Measurements from ENCODE around the gene TTC3.

Gene TTC3

DNA sequence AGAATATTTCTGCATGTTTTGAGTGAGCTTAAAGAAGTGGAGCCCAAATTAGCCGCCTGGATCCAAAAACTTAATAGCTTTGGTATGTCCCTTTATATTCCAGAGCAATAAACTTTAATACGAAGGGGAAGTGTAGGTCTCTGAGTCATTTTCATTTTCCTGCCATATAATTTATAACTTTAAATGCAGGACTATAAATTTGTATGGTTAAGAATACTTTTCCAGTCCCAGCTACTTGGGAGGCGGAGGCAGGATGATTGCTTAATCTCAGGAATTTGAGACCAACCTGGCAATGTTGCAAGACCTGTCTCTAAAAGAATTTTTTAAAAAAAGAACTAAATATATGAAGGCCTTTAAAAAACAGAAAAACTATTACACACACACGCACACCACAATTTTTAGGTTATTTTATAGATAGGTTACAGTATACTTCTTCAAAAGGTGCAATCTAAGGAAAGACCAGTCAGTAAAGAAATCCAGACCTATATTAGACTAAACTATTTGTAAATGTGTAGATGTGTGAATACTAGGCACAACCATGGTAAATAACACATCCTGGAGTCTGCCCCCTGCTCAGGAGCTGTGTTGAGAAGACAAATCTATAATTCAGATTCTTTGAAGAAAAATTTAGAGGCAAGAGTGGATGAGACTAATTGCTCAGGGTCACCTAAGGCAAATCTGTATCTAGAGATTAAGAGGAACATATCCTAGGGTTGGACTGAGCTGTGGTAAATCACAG is 80.3 kb downstream of the TTC3 start:
- no peak for DNase-seq

DNA sequence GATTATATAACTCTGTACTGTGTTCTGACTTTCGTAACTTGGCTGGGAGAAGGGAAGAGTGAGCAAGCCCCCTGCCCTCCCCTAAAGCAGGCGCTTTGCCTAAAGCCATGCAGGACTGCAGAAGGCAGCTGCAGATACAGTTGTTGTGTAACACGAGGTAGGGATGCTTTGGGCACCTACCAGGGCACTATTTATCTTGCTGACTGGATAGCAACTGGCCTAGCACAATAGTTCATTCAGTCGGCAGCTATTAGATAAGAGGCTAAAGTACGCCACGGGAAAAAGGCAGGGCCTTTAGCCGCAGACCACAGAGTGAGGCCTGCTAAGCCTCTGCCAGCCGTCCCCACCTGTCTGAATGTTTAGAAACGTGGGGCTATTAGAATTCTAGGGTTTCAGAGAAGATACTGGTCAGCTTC is 80.9 kb downstream of the TTC3 start:
- no peak for DNase-seq

DNA sequence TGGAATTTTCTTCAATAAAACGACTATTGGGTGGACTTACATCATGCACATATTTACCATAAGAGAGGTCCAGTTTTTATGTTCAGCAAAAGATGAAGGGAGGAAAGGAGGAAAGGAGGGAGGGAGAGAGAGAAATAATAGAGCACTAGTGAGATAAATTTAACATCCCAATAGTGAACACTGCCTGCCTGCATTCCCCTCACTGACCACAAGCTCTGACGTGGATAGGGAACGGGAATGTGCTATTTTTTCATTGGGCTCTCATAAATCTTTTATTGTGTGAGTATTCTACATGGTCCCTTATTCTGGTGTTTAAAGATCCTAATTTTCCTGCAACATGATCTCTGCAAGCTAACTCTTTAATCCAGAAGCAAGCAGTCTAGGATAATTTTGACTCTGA is 82.1 kb downstream of the TTC3 start:
- no peak for DNase-seq

DNA sequence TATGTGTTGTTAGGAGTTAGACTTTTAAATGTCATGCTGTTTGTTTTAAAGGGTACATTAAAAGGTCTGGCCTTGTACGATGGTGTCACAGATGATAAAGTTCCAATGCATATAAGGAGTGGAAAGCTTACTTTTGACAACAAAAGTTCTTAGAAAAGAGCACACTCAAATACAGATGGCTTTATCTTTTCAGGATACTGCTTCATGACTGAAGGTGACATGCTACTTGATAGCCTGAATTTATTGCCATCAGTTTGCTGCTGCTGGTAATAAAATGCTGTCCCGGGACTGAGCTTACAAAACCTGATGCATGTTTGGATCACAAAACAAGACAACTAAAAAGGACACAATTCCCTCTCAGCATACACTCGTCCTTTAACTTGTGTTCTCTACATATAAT is 84.9 kb downstream of the TTC3 start:
- no peak for DNase-seq

DNA sequence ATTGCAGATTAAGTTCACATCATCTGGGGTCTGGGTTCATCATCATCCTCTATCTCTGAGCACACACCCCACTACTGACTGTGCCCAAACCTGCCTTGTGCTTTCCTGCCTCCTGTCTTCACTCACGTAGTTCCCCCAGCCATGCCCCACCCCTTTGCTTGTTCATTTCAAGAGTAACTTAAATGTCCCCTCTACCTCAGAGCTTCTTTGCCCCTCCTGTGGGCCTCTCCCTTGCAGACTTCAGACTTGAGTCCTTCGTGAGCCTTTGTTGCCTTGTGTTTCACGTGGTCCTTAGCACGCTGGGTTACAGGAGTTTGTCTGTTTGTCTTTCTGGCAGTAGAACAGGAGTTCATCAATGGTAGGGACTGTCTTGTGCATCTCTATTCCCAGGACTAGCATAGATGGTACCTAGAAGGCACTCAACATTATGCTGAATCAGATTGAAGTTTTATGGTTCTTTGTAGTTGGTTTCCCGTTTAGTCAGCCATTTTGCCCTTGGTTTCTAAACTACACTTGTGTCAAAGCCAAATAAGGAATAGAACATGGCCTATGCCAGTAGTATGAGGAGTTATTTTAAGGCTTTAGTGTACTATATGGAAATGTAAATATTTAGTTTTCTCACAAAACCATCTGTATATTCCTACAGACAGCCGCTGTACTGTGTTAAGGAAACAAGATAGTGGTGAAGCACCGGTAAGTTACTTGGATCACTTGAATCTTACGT is 86.2 kb downstream of the TTC3 start:
- DNase-seq = no peak

DNA sequence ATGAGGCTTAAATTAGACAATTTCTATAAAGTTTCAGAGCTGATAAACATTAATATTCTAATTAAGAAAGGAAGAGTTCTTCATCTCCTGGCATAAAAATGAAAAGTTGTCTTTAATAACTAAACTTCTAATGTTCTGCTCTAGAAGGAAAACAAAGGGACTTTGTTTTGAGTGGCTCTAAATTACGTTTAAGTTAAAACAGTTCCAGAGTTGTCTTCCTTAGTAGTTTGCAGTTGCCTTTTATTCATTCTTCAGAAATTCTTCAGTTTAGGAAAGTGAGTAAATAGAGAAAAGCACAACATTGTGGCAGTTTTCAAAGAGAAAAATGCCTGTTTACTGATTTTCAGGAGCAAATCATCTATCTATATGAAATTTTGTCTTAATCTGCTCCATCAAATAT is 86.9 kb downstream of the TTC3 start:
- DNase-seq = no peak

DNA sequence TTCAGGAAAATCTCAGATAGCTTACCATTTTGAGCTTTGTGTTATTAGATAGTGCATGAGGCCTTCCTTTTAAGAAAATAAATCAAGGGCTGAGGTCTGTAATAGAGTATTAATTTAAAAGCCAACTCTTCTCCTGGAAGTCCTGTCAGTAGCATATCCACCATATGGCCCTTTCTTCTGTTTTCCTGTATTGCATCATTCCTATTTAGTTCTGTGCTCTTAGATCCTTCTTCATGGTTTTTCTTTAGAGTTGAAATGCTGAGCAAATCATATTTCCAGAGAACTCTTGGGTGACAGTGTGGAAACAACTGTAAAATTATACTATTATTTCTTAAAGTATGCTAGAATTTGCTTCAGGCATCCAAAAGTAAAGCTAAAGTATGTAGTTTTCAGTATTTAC is 91.7 kb downstream of the TTC3 start:
- DNase-seq = peak; percentile 10

DNA sequence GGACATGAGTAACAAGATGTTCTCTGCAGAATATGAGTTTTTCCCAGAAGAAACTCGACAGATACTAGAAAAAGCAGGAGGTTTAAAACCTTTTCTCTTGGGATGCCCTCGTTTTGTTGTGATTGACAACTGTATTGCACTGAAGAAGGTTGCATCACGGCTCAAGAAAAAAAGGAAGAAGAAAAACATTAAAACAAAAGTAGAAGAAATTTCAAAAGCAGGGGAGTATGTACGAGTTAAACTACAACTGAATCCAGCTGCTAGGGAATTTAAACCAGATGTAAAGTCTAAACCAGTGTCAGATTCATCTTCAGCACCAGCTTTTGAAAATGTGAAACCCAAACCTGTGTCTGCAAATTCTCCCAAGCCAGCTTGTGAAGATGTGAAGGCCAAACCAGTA is 92.5 kb downstream of the TTC3 start:
- DNase-seq = peak; percentile 41

DNA sequence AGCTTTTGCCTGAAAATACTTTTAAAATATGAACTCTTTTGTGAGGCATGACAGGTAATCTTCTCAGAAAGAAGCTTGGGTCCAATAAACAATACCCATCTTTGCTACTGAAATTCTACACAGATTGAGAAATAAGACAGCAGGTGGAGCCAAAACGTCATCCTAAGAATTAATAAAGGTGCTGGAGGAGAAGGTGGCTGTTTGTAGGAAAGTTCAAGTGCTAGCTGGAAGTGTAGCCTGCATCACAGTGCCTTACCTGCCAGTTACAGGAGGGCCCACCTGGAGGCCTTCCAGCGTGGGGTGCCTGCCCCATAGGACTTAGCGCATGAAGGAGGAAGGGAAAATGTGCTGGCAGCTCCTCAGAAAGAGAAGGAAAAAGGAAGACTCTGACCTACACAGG is 93.7 kb downstream of the TTC3 start:
- DNase-seq = peak; percentile 5

DNA sequence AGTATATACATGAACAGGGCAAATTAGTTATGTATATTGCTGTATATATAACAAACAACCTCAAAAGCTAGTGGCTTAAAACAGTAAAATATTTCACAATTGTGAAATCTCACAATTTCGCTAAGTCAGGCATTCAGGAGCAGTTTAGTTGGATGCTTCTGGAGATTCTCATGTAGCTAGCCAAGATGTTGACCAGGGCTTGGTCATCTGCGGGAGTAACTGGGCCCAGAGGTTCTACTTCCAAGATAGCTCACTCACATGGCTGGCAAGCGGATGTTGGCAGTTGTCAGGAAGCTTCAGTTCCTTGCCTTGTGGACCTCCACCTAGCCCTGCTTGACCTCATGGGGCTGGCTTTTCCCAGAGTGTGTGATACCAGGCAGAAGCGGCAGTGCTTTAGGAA is 95.6 kb downstream of the TTC3 start:
- no peak for DNase-seq

DNA sequence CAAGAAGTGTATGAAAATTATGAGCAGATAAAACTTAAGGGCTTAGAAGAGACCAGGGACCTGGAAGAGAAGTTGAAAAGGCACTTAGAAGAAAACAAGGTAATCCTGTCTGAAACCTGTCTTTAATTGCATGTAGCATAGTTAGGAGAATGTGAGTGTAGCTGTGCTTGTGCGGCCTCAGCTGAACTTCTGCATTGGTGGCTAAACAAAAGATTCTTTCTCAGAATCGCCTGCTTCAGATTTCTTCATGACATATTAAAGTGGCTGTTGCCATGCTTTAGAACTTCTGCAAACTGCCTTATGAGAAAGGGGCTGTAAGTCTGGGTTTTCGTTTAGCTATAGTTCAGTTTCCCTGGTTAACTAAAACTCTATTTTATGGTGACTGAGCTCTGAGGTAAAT is 99.6 kb downstream of the TTC3 start:
- DNase-seq = no peak

DNA sequence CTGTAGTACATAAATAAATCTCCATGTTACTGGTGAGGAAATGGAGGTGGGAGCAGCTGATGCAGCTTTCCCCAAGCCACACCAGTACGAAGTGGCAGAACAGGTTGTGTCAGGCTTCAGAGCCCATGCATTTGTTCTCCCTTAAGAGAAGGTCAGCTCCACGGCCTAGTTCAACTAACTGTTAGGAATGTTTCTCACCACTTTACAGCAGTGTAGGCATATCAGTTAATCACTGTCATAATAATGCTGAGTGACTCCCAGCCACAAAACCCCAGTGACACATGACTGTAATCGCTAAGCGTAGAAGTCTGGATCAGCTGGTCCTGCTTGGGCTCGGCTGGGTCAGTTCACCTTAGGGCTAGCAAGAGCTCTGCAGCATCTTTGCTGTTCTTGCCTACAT is 103.7 kb downstream of the TTC3 start:
- no peak for DNase-seq

DNA sequence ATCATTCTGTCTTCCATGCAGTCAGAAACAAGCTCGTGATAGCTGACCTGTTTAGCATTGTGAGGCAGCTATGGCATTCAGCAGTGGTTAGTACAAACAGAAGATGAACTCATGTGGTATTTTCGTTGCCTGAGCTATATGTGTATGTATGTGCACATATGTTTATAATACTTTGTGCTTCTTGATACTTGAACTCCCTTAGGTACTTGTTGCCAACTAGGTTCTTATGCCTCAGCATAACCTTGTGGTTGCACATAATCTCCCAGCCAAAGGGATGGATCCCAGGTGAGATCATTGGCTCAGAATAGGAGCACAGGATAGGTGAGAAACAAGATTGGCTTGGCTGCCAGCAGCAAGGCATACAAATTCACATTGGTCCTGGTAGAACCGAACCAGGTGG is 108.0 kb downstream of the TTC3 start:
- no peak for DNase-seq

DNA sequence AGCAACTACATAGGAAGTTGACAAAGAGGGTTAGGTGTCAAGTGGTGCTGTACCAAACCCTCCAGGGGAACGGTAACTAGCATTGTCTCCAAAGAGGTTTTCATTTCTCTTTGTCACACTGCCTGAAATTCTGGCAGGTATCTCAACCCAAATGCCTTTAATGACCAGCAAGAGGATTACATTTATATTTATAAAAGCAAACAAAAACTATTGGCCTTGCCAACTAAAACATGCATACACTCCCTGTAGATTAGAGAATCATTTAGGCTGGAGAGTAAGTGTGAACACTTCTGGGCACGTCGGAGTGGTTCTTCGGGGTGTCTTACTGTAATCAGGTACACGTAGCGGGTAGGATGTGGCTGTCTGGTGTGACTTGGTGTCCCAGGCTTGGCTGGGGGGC is 109.2 kb downstream of the TTC3 start:
- no peak for DNase-seq

DNA sequence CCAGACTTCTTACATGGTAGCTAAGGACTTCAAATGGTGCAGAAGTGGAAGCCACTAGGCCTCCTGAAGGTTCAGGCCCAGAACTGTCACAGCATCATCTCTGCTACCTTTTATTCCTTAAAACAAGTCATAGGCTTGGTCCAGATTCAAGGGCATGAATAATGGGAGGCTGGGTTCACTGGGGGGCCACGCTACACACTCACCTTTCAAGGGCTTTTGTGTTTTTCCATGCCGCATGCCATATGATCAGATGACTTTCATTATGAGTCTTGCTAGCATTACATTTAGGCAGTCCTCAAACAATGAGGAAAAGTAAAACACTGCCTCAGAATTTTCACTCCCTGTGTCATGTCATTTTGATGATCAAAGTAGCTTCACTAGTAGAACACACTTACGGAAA is 110.7 kb downstream of the TTC3 start:
- DNase-seq = no peak

DNA sequence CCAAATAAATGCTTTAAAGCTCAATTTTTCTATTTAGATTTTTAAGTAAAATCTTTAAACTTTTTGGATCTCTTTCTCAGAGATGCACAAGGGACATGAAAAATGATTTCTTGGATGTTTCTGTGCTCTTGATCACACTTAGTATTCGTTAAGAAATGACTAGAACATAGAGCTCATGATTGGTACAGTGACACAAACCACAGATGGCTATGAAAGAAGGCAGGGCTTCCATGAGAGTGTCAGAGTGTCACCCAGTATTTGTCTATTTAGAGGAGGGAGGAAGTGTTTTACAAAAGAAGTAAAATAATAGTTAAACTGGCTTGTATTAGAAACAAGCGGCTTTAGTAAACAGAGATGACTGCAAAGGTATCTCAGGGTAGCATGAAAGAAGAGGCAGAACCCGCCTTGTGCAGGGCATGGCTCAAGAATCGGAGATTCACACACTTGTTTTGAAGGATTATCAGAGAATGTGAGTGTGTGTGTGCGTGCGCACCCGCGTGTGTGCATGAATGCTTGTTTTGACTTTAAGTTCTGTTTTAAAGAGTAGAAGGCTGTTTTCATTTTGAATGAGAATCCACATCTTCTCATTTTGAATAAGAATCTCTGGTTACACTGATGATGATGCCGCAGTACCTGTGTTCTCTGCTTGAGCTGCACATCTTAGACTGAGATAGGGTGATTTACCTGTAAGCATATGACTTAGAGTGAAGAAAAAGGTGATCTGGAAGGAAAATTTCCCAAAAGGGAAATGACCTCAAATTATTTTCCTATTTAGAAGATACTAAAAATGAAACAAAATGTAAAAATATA is 111.9 kb downstream of the TTC3 start:
- DNase-seq = no peak

DNA sequence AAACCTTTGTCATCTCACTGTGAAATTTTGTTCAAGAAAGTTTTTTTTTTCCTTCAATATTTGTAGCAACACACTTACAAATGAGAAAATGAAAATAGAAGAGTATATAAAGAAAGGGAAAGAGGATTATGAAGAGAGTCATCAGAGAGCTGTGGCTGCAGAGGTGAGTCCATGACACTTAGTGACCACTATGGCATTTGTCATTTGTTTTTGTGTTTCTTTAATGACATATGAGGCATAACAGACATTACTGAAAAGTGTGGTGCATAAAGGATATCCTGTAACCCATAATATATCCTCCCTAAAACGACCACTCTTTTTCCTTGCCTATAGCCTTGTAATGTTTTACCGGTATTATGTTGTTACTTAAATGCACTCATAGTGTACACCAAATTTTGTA is 113.9 kb downstream of the TTC3 start:
- no peak for DNase-seq

DNA sequence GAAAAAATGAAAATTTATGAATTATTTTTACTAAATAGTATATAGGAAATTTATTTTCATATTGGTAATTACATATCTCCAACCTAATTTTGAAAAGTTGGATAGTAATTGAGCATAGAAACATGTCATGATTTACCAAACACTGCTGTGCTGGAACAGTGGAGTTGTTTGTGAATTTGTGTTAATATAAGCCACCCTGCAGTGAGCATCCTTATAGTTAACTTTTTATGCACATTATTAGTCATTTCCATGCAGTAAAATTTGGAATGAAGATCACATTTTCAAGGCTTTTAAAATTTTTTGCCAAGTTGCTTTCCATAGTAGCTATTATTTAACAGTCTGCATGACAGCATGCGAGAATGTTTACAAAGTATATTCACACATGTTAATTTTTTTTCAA is 115.8 kb downstream of the TTC3 start:
- no peak for DNase-seq

DNA sequence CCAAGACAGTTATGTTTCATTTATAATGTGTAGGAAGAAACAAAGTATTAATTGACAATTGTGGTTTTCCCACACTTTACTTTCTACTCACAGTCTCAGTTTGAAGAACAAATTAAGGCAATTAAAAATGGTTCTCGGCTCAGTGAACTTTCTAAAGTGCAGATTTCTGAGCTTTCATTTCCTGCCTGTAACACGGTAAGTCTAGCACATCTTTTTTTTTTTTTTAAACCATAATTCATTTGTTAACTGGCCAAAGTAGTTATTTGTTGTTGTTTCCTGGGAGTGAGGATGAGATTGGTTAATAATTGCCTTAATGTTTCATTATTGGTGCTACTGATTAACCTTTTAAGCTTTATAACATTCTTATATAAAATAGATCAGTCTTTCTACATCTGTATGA is 119.0 kb downstream of the TTC3 start:
- DNase-seq = no peak

DNA sequence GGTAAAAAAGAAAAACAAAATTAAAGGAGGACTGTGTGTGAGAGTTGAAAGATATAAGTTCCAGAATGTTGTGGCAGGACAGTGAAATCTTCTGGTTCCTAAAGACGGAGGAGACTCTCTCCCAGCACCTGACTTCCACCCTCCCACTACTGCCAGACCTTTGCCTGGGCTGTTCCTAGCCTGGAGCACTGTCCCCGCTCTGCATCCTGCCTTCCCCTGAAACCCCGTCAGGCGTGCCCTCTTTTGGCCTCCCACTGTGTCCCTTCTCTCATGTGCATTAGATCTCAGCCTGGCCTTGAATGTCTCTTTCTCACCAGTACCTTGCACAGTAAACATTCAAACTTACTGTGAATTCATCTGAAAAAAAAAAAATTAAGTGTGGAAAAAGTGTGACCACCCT is 120.0 kb downstream of the TTC3 start:
- no peak for DNase-seq

DNA sequence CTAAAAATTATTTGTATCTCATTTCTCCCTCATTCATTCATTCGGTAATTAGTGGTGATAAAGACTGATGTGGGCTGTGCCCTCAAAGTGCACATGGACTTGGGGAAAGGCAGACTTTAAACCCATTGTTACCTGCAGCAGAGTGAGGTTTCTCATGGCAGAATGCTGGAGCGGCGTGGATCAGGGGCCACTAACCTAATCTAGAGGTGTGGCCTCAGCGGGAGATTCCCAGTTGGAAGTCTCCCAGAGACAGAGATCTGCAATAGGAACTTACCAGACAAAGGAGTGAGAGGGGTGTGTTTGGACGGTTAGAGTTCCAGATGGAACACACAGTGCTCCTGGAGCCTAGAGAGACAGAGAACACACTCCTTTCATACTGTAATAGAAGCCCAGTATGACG is 120.6 kb downstream of the TTC3 start:
- DNase-seq = no peak

DNA sequence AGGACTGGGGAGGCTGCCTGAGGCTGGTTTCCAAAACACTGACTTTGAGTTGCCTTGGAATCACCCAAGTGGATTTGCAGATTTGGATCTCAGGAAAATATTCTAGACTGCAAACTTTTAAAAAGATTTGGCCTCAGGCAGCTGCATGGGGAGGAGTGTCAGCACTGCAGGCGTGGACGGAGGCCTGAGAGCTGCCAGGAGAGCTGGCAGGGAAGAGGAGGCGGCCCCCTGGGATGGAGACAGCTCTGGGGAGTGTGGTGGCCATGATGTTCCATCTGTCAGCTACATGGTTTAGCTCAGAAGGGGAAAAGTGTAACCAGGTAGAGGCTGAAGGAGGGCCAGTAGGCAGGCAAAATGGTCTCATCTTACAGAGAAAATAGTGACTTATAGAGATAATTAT is 122.0 kb downstream of the TTC3 start:
- no peak for DNase-seq

DNA sequence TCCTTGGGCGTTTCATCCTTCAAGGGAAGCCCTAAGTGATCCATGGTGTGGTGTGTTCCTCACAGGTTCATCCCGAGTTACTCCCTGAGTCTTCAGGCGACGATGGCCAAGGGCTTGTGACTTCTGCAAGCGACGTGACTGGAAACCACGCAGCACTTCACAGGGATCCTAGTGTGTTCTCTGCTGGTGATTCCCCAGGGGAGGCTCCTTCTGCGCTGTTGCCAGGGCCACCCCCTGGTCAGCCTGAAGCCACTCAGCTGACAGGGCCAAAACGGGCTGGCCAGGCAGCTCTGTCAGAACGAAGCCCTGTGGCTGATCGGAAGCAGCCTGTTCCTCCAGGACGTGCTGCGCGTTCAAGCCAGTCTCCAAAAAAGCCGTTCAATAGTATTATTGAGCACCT is 122.6 kb downstream of the TTC3 start:
- DNase-seq = no peak

DNA sequence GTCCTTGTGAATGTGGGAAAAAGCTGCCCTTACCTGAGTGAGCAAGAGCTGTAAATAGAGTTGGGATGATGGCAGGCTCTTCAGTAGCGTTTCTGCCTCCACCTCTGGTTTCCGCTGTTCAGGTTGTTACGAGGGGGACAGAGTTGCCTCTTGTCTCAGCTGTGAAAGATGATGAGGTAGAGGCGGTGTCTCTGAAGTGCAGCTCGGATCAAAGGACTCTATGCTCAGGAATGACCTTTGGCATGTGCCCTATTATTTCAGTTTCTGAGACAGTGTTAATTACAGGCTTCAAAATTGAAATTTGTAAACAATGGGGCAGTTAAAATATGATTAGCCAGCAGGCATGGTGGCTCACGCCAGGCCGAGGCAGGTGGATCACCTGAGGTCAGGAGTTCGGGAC is 123.8 kb downstream of the TTC3 start:
- no peak for DNase-seq

All from suppressor macrophage treated with lipopolysaccharide for 4 hours (primary cell).